Sigmoid colon (tissue), 4 donors: ENCODE measurements around the gene C6orf89.

Experiments used
- CTCF ChIP-seq, 4 experiments: fragments of 450-650 bp in 3 of 4; fragments of 200-600 bp in 1 of 4; IDR thresholded peaks; one replicate each; pipeline ENCODE4 v1.5.1; 2016 to 2019; ENCODE audit warnings: antibody characterized with exemption in 4 of 4, mild to moderate bottlenecking in 3 of 4, moderate library complexity in 2 of 4
- EP300 ChIP-seq, 4 donors: sonication (generic); formaldehyde crosslinking; IDR thresholded peaks; one replicate each; pipeline ENCODE4 v1.6.1; 2017; ENCODE audit warnings: antibody characterized with exemption in 4 of 4
- POLR2A ChIP-seq, 2 donors: fragments of 450-650 bp; IDR thresholded peaks; one replicate each; pipeline ENCODE4 v1.6.1; 2016; ENCODE audit warnings: antibody characterized with exemption in 2 of 2, mild to moderate bottlenecking in 2 of 2, moderate library complexity in 2 of 2

- TF ChIP-seq POLR2A (IDR thresholded peaks at IDR 0.05), result no peak
- TF ChIP-seq CTCF (IDR thresholded peaks at IDR 0.05), result no peak
- no peak for TF ChIP-seq EP300 (IDR thresholded peaks at IDR 0.05)
Measured at GRCh38 chr6:36947570-36948351, 62.0 kb downstream of the C6orf89 start.
